CD14-positive monocyte (primary cell): ENCODE data around the gene DCAF12. TPM values are rescaled to one million over a fixed set of nuclear protein-coding genes. Genes with fewer than 3 reads are reported as not detected.

Experiments
- DNase-seq, 3 donors: peaks; one replicate each; pipeline ENCODE4 v3.0.0-alpha.2; 2011 to 2022
- H2AFZ ChIP-seq: 2 replicates; pipeline ENCODE4 v1.6.0; 2012; ENCODE audit warnings: mild to moderate bottlenecking, low read depth, low read length, inconsistent platforms; ENCODE audit not compliant: insufficient read depth, poor library complexity, severe bottlenecking
- H3K27ac ChIP-seq, 2 donors: 1 replicate in 1 of 2; 2 replicates in 1 of 2; pipeline ENCODE4 v1.5.1; 2012 to 2013; ENCODE audit warnings: low read length in 2 of 2, control low read depth in 1 of 2, inconsistent platforms in 1 of 2, low read depth in 1 of 2, mild to moderate bottlenecking in 1 of 2
- H3K27me3 ChIP-seq, 2 donors: one replicate each; pipeline versions ENCODE4 v1.6.0 to v1.6.1; 2011 to 2013; ENCODE audit warnings: low read length in 2 of 2; ENCODE audit not compliant: control insufficient read depth in 2 of 2, insufficient read depth in 2 of 2
- H3K36me3 ChIP-seq, 2 donors: replicated peaks in 1 of 2; 1 replicate in 1 of 2; 2 replicates in 1 of 2; pipeline versions ENCODE4 v1.5.1 to v1.6.1; 2012 to 2013; ENCODE audit warnings: low read length in 2 of 2, control low read depth in 1 of 2, inconsistent platforms in 1 of 2, mild to moderate bottlenecking in 1 of 2; ENCODE audit not compliant: insufficient read depth in 2 of 2, control insufficient read depth in 1 of 2
- H3K4me1 ChIP-seq, 2 donors: 1 replicate in 1 of 2; 2 replicates in 1 of 2; pipeline versions ENCODE4 v1.5.1 to v1.6.1; 2012 to 2013; ENCODE audit warnings: low read length in 2 of 2, control low read depth in 1 of 2, inconsistent platforms in 1 of 2, mild to moderate bottlenecking in 1 of 2, moderate library complexity in 1 of 2; ENCODE audit not compliant: insufficient read depth in 2 of 2, control insufficient read depth in 1 of 2
- H3K4me2 ChIP-seq: replicated peaks from 2 replicates; pipeline ENCODE3; 2012; ENCODE audit warnings: low read length, moderate library complexity, mild to moderate bottlenecking; ENCODE audit not compliant: poor library complexity, severe bottlenecking; ENCODE audit errors: extremely low read depth
- H3K4me3 ChIP-seq, 3 experiments: fragments of 200-600 bp in 1 of 3; sonication (generic) in 1 of 3; replicated peaks in 1 of 3; 1 replicate in 2 of 3; 2 replicates in 1 of 3; pipeline ENCODE4 v1.5.1; 2011 to 2013; ENCODE audit warnings: low read length in 3 of 3, mild to moderate bottlenecking in 3 of 3, control low read depth in 2 of 3, low read depth in 2 of 3, inconsistent platforms in 1 of 3, moderate library complexity in 1 of 3
- H3K79me2 ChIP-seq: 2 replicates; pipeline ENCODE4 v1.6.0; 2012; ENCODE audit warnings: mild to moderate bottlenecking, control low read depth, inconsistent platforms, low read length, moderate library complexity; ENCODE audit not compliant: insufficient read depth
- H3K9ac ChIP-seq: 2 replicates; pipeline ENCODE4 v1.6.0; 2017; ENCODE audit warnings: low read length, mild to moderate bottlenecking; ENCODE audit not compliant: insufficient read depth, poor library complexity, severe bottlenecking
- H3K9me3 ChIP-seq, 2 donors: replicated peaks in 1 of 2; 1 replicate in 1 of 2; 2 replicates in 1 of 2; pipeline versions ENCODE4 v1.5.1 to v1.6.1; 2012 to 2013; ENCODE audit warnings: low read length in 2 of 2, control low read depth in 1 of 2; ENCODE audit not compliant: control insufficient read depth in 1 of 2, insufficient read depth in 1 of 2
- H4K20me1 ChIP-seq: 2 replicates; pipeline ENCODE4 v1.6.0; 2012; ENCODE audit warnings: mild to moderate bottlenecking, low read length, control low read depth, moderate library complexity; ENCODE audit not compliant: insufficient read depth
- H3K27ac Mint-ChIP-seq, 7 donors: one replicate each; pipeline ENCODE4 v1.8.0; 2020; ENCODE audit warnings: mild to moderate bottlenecking in 7 of 7, mixed read lengths in 7 of 7, moderate library complexity in 6 of 7, inconsistent platforms in 2 of 7
- H3K27me3 Mint-ChIP-seq, 3 donors: one replicate each; pipeline ENCODE4 v1.8.0; 2021 to 2022; ENCODE audit warnings: low read depth in 3 of 3, mild to moderate bottlenecking in 3 of 3, mixed read lengths in 3 of 3, moderate library complexity in 3 of 3, inconsistent platforms in 1 of 3
- H3K36me3 Mint-ChIP-seq, 2 donors: one replicate each; pipeline ENCODE4 v1.8.0; 2020; ENCODE audit warnings: mixed read lengths in 2 of 2, inconsistent platforms in 1 of 2, mild to moderate bottlenecking in 1 of 2
- H3K4me1 Mint-ChIP-seq: one replicate; pipeline ENCODE4 v1.8.0; 2020; ENCODE audit warnings: mild to moderate bottlenecking, mixed read lengths
- H3K4me3 Mint-ChIP-seq, 2 donors: one replicate each; pipeline ENCODE4 v1.8.0; 2020; ENCODE audit warnings: mild to moderate bottlenecking in 2 of 2, mixed read lengths in 2 of 2, moderate library complexity in 1 of 2
- H3K9me3 Mint-ChIP-seq, 7 donors: one replicate each; pipeline ENCODE4 v1.8.0; 2020 to 2022; ENCODE audit warnings: mixed read lengths in 7 of 7, mild to moderate bottlenecking in 6 of 7, moderate library complexity in 6 of 7, inconsistent platforms in 2 of 7
- CTCF ChIP-seq: fragments of 200-600 bp; IDR thresholded peaks from one replicate; pipeline ENCODE4 v1.8.0; 2022; ENCODE audit warnings: antibody characterized with exemption, mild to moderate bottlenecking
- WGBS: methylation state at CpG from one replicate; pipeline ENCODE4 v1.1.5; 2013; ENCODE audit warnings: missing lambda C conversion rate; ENCODE audit not compliant: insufficient coverage; 5-methylcytosine and 5-hydroxymethylcytosine counted together
- intact Hi-C, 2 donors: fragments of 100-400 bp; cut with micrococcal nuclease; formaldehyde crosslinking; loops; one replicate each; pipeline versions ENCODE4 v1.15.0 to v1.15.1; 2023
- polyA plus RNA-seq, 3 donors: library from polyadenylated mRNA; depleted of rRNA in 1 of 3; unstranded in 2 of 3; stranded (reverse) in 1 of 3; fragments of 300-500 nt in 2 of 3; fragments of >200 nt in 1 of 3; fragmentation: Illumina TruSeq in 2 of 3; gene quantifications; 1 replicate in 2 of 3; 2 replicates in 1 of 3; pipeline ENCODE4 v1.2.3, GENCODE V29; 2012 to 2021

Gene DCAF12
- polyA plus RNA-seq, 3 donors, result 14.6 to 35.5 (median 22.4) TPM

GRCh38 chr9:34157318-34157717 lies 30.8 kb upstream of the DCAF12 start:
- no peak overlapping the region for H3K4me3 Mint-ChIP-seq
- no peak overlapping the region for H3K27ac ChIP-seq
- peak overlapping the region in 1 of 7 donors; percentile 34 for H3K27ac Mint-ChIP-seq
- H3K27me3 ChIP-seq, result no peaks in the 10 kb centered on the region
- no peak overlapping the region for H3K4me3 ChIP-seq
- H3K4me2 ChIP-seq, result no peak overlapping the region
- H3K4me1 Mint-ChIP-seq, result peaks cover 3% of the 10 kb centered on the region
- intact Hi-C loops, result no loop called here
- peaks cover 0 to 2% (median 0%) of the 10 kb centered on the region in 3 donors for H3K27me3 Mint-ChIP-seq
- no peak for DNase-seq
- H3K79me2 ChIP-seq, result no peaks in the 10 kb centered on the region
- H3K9ac ChIP-seq, result no peak overlapping the region
- H3K36me3 ChIP-seq, result no peaks in the 10 kb centered on the region
- H4K20me1 ChIP-seq, result no peaks in the 10 kb centered on the region
- H3K9me3 Mint-ChIP-seq, result no peaks in the 10 kb centered on the region
- no peaks in the 10 kb centered on the region for H3K36me3 Mint-ChIP-seq
- TF ChIP-seq CTCF, result no peak
- H2AFZ ChIP-seq, result no peak overlapping the region
- no peaks in the 10 kb centered on the region for H3K4me1 ChIP-seq
- H3K9me3 ChIP-seq, result no peaks in the 10 kb centered on the region

GRCh38 chr9:34154057-34154456 lies 27.6 kb upstream of the DCAF12 start:
- Mint-ChIP-seq H3K36me3 (no peaks in the 10 kb centered on the region), H3K27ac (no peak overlapping the region), H3K9me3 (no peaks in the 10 kb centered on the region), H3K27me3 (peaks cover 0 to 5% (median 1%) of the 10 kb centered on the region in 3 donors), H3K4me1 (peaks cover 3% of the 10 kb centered on the region), H3K4me3 (no peak overlapping the region)
- no peaks in the 10 kb centered on the region for H3K4me1 ChIP-seq
- no peaks in the 10 kb centered on the region for H3K36me3 ChIP-seq
- TF ChIP-seq CTCF, result no peak
- no peaks in the 10 kb centered on the region for H3K9me3 ChIP-seq
- no peak overlapping the region for H3K4me3 ChIP-seq
- no peaks in the 10 kb centered on the region for H4K20me1 ChIP-seq
- no peak for DNase-seq
- H3K27ac ChIP-seq, result no peak overlapping the region
- no peaks in the 10 kb centered on the region for H3K27me3 ChIP-seq
- H3K4me2 ChIP-seq, result no peak overlapping the region
- WGBS, result no CpG with 5 or more reads among the region's 1 CpG
- intact Hi-C loops, result no loop called here
- H3K9ac ChIP-seq, result no peak overlapping the region
- H2AFZ ChIP-seq, result no peak overlapping the region
- no peaks in the 10 kb centered on the region for H3K79me2 ChIP-seq
